ENCODE data around the gene CACNA1C.

CACNA1C gene

GRCh38 chr12:2555487-2556082 is 502.8 kb downstream of the CACNA1C start:
- H3K27ac ChIP-seq: no peak overlapping the region
- TF ChIP-seq CTCF (conservative IDR thresholded peaks at IDR 0.05): no peak

- no peak for TF ChIP-seq CTCF (conservative IDR thresholded peaks at IDR 0.05)
- H3K27ac ChIP-seq: no peak overlapping the region
Observed at GRCh38 chr12:2557597-2557996, 504.8 kb downstream of the CACNA1C start.

- TF ChIP-seq CTCF (conservative IDR thresholded peaks at IDR 0.05): no peak
- no peak overlapping the region for H3K27ac ChIP-seq
Observed at GRCh38 chr12:2559931-2560330, 507.1 kb downstream of the CACNA1C start.

- TF ChIP-seq CTCF (conservative IDR thresholded peaks at IDR 0.05): no peak
- no peak overlapping the region for H3K27ac ChIP-seq
Observed at GRCh38 chr12:2560356-2560755, 507.6 kb downstream of the CACNA1C start.

GRCh38 chr12:2561367-2561766 is 508.6 kb downstream of the CACNA1C start:
- H3K27ac ChIP-seq: no peak overlapping the region
- TF ChIP-seq CTCF (conservative IDR thresholded peaks at IDR 0.05): no peak

GRCh38 chr12:2562400-2562799 is 509.6 kb downstream of the CACNA1C start:
- H3K27ac ChIP-seq: no peak overlapping the region
- TF ChIP-seq CTCF (conservative IDR thresholded peaks at IDR 0.05): no peak

GRCh38 chr12:2563709-2564108 is 510.9 kb downstream of the CACNA1C start:
- no peak overlapping the region for H3K27ac ChIP-seq
- no peak for TF ChIP-seq CTCF (conservative IDR thresholded peaks at IDR 0.05)
